NT2/D1 (cell line): Measurements from ENCODE around the gene GDPD4.

ENCODE experiments used
- DNase-seq: peaks from one replicate; pipeline ENCODE4 v3.0.0-alpha.2; 2011; ENCODE audit warnings: low read depth, low spot score
- H3K27me3 ChIP-seq: 2 replicates; pipeline ENCODE4 v1.6.0; 2011; ENCODE audit warnings: mild to moderate bottlenecking; ENCODE audit not compliant: insufficient read length, insufficient read depth
- H3K36me3 ChIP-seq: 2 replicates; pipeline ENCODE4 v1.6.1; 2011; ENCODE audit warnings: mild to moderate bottlenecking, low read length, mixed read lengths; ENCODE audit not compliant: insufficient read depth, insufficient read length
- H3K4me1 ChIP-seq: 2 replicates; pipeline ENCODE4 v1.5.1; 2011; ENCODE audit not compliant: insufficient read depth, insufficient read length
- H3K4me3 ChIP-seq: 2 replicates; pipeline ENCODE4 v1.5.1; 2011; ENCODE audit warnings: low read depth; ENCODE audit not compliant: insufficient read length
- H3K9ac ChIP-seq: 2 replicates; pipeline ENCODE4 v1.6.0; 2011; ENCODE audit warnings: low read depth; ENCODE audit not compliant: insufficient read length
- H3K9me3 ChIP-seq: 2 replicates; pipeline ENCODE4 v1.5.1; 2011; ENCODE audit warnings: mild to moderate bottlenecking, low read length; ENCODE audit not compliant: insufficient read depth
- SUZ12 ChIP-seq: IDR thresholded peaks from 2 replicates; pipeline ENCODE4 v1.6.1; 2011; ENCODE audit not compliant: insufficient read length, insufficient read depth; ENCODE audit errors: extremely low read depth
- YY1 ChIP-seq: IDR thresholded peaks from 2 replicates; pipeline ENCODE4 v1.6.1; 2011; ENCODE audit not compliant: insufficient read length, insufficient read depth
- ZNF274 ChIP-seq: IDR thresholded peaks from 2 replicates; pipeline ENCODE4 v1.6.1; 2011; ENCODE audit warnings: mild to moderate bottlenecking, low read depth, low read length

The GDPD4 gene

GRCh38 chr11:77198440-77198849 lies 103.0 kb downstream of the GDPD4 start:
- no peak overlapping the region for H3K4me3 ChIP-seq
- H3K4me1 ChIP-seq = no peaks in the 10 kb centered on the region
- no peaks in the 10 kb centered on the region for H3K27me3 ChIP-seq
- peak; percentile 40 for DNase-seq
- no peak overlapping the region for H3K9ac ChIP-seq
- TF ChIP-seq ZNF274 (no peak), SUZ12 (no peak), YY1 (no peak)
- no peaks in the 10 kb centered on the region for H3K36me3 ChIP-seq
- no peaks in the 10 kb centered on the region for H3K9me3 ChIP-seq

GRCh38 chr11:77197626-77198320 lies 103.7 kb downstream of the GDPD4 start:
- Histone ChIP-seq H3K4me3 (no peak overlapping the region), H3K36me3 (no peaks in the 10 kb centered on the region), H3K9me3 (no peaks in the 10 kb centered on the region), H3K9ac (no peak overlapping the region), H3K4me1 (no peaks in the 10 kb centered on the region), H3K27me3 (no peaks in the 10 kb centered on the region)
- DNase-seq = no peak
- TF ChIP-seq SUZ12 = no peak
- TF ChIP-seq ZNF274 = no peak
- TF ChIP-seq YY1 = no peak

- no peaks in the 10 kb centered on the region for H3K4me1 ChIP-seq
- TF ChIP-seq ZNF274 = no peak
- no peak for TF ChIP-seq YY1
- TF ChIP-seq SUZ12 = no peak
- no peaks in the 10 kb centered on the region for H3K27me3 ChIP-seq
- DNase-seq = no peak
- H3K9me3 ChIP-seq = no peaks in the 10 kb centered on the region
- H3K4me3 ChIP-seq = no peak overlapping the region
- H3K36me3 ChIP-seq = no peaks in the 10 kb centered on the region
- no peak overlapping the region for H3K9ac ChIP-seq
These were observed 104.5 kb downstream of the GDPD4 start for GRCh38 chr11:77196961-77197360.

- DNase-seq = no peak
These were observed 106.3 kb downstream of the GDPD4 start for GRCh38 chr11:77195071-77195755.

GRCh38 chr11:77193911-77194830 lies 107.3 kb downstream of the GDPD4 start:
- no peak for TF ChIP-seq SUZ12
- TF ChIP-seq ZNF274 = no peak
- no peak for TF ChIP-seq YY1
- H3K9me3 ChIP-seq = no peaks in the 10 kb centered on the region
- no peak for DNase-seq
- H3K36me3 ChIP-seq = no peaks in the 10 kb centered on the region
- H3K4me3 ChIP-seq = no peak overlapping the region
- H3K4me1 ChIP-seq = peaks cover 7% of the 10 kb centered on the region
- no peak overlapping the region for H3K9ac ChIP-seq
- H3K27me3 ChIP-seq = no peaks in the 10 kb centered on the region

More at GRCh38 chr11:77195071-77195755, 106.3 kb downstream of the GDPD4 start:
- TF ChIP-seq ZNF274 (no peak), YY1 (no peak)
- H3K9me3 ChIP-seq = no peaks in the 10 kb centered on the region
- no peak overlapping the region for H3K4me3 ChIP-seq
- H3K27me3 ChIP-seq = no peaks in the 10 kb centered on the region
- no peak overlapping the region for H3K9ac ChIP-seq
- H3K36me3 ChIP-seq = no peaks in the 10 kb centered on the region
- peaks cover 3% of the 10 kb centered on the region for H3K4me1 ChIP-seq

GRCh38 chr11:77193167-77193566 lies 108.3 kb downstream of the GDPD4 start:
- H3K9ac ChIP-seq = no peak overlapping the region
- no peaks in the 10 kb centered on the region for H3K36me3 ChIP-seq
- no peaks in the 10 kb centered on the region for H3K27me3 ChIP-seq
- no peak for TF ChIP-seq YY1
- TF ChIP-seq SUZ12 = no peak
- no peak for TF ChIP-seq ZNF274
- peaks cover 7% of the 10 kb centered on the region for H3K4me1 ChIP-seq
- no peaks in the 10 kb centered on the region for H3K9me3 ChIP-seq
- DNase-seq = no peak
- no peak overlapping the region for H3K4me3 ChIP-seq
